ENCODE results near the gene PPP2R2B. TPM values are rescaled to one million over a fixed set of nuclear protein-coding genes. Genes with fewer than 3 reads are reported as not detected.

PPP2R2B gene
- total RNA-seq (under 0.01 and 1.5 TPM in 2 replicates), polyA plus RNA-seq (0.54 and 0.67 TPM in 2 replicates), polyA minus RNA-seq (ENCODE audit: low replicate concordance) (0.35 TPM in 1 of 2 replicates, not detected in the other)
- 0.27 and 0.65 TPM in 2 replicates for polyA plus RNA-seq (2012)

- DNase-seq (ENCODE audit: low read depth in 2 of 2) = peak; percentile 12 to 83
- no peak for TF ChIP-seq EZH2 (IDR thresholded peaks at IDR 0.05; ENCODE audit: low read length, missing control alignments)
- TF ChIP-seq CTCF (conservative IDR thresholded peaks at IDR 0.05 in 1 of 2, IDR thresholded peaks at IDR 0.05 in 1 of 2; ENCODE audit: low read depth in 1 of 2, low read length in 2 of 2) = no peak
- peak within 1 kb of the TSS; percentile 41 for H2AFZ ChIP-seq (ENCODE audit: low read length)
- peak within 1 kb of the TSS; percentile 71 for H3K4me2 ChIP-seq (ENCODE audit: extremely low read depth, insufficient read depth, low read length)
- H3K79me2 ChIP-seq (ENCODE audit: control insufficient read depth, insufficient read depth, low read length) = no peaks in the 10 kb centered on the region
- H4K20me1 ChIP-seq (ENCODE audit: control insufficient read depth, extremely low read depth, insufficient read depth, low read length) = no peaks in the 10 kb centered on the region
- H3K27me3 ChIP-seq (ENCODE audit: control insufficient read depth, insufficient read depth, low read length) = peaks cover 2% of the 10 kb centered on the region
- no peak within 1 kb of the TSS for H3K27ac ChIP-seq (ENCODE audit: insufficient read depth, low read length)
- no peaks in the 10 kb centered on the region for H3K4me1 ChIP-seq (ENCODE audit: control insufficient read depth, extremely low read depth, insufficient read depth, low read length)
- no peak within 1 kb of the TSS for H3K9ac ChIP-seq (ENCODE audit: insufficient read depth, low read length)
- H3K4me3 ChIP-seq (replicated peaks in 1 of 4; ENCODE audit: control extremely low read depth in 1 of 4, insufficient read depth in 1 of 4, low read depth in 3 of 4, low read length in 4 of 4) = peak within 1 kb of the TSS in 2 of 4 experiments; percentile 34 to 51
- no peaks in the 10 kb centered on the region for H3K9me3 ChIP-seq (ENCODE audit: control insufficient read depth, insufficient read depth, low read depth, low read length)
- H3K36me3 ChIP-seq (ENCODE audit: control insufficient read depth, insufficient read depth, low read length) = no peaks in the 10 kb centered on the region
Measured at GRCh38 chr5:146878476-146879172, at the start of gene PPP2R2B. TSS of gene PPP2R2B (minus strand) at chr5:146878757.

GRCh38 chr5:146924132-146924531 is 45.6 kb upstream of the PPP2R2B start:
- H3K9ac ChIP-seq (ENCODE audit: insufficient read depth, low read length) = no peak overlapping the region
- H3K79me2 ChIP-seq (ENCODE audit: control insufficient read depth, insufficient read depth, low read length) = no peaks in the 10 kb centered on the region
- H3K4me2 ChIP-seq (ENCODE audit: extremely low read depth, insufficient read depth, low read length) = no peak overlapping the region
- H3K4me1 ChIP-seq (ENCODE audit: control insufficient read depth, extremely low read depth, insufficient read depth, low read length) = no peaks in the 10 kb centered on the region
- no peak overlapping the region for H2AFZ ChIP-seq (ENCODE audit: low read length)
- no peak for DNase-seq (ENCODE audit: low read depth in 2 of 2)
- no peaks in the 10 kb centered on the region for H3K27me3 ChIP-seq (ENCODE audit: control insufficient read depth, insufficient read depth, low read length)
- H3K27ac ChIP-seq (ENCODE audit: insufficient read depth, low read length) = no peak overlapping the region
- no peaks in the 10 kb centered on the region for H3K9me3 ChIP-seq (ENCODE audit: control insufficient read depth, insufficient read depth, low read depth, low read length)
- TF ChIP-seq CTCF (conservative IDR thresholded peaks at IDR 0.05 in 1 of 2, IDR thresholded peaks at IDR 0.05 in 1 of 2; ENCODE audit: low read depth in 1 of 2, low read length in 2 of 2) (no peak), EZH2 (IDR thresholded peaks at IDR 0.05; ENCODE audit: low read length, missing control alignments) (no peak)
- no peaks in the 10 kb centered on the region for H3K36me3 ChIP-seq (ENCODE audit: control insufficient read depth, insufficient read depth, low read length)
- H4K20me1 ChIP-seq (ENCODE audit: control insufficient read depth, extremely low read depth, insufficient read depth, low read length) = no peaks in the 10 kb centered on the region
- no peak overlapping the region for H3K4me3 ChIP-seq (replicated peaks in 1 of 4; ENCODE audit: control extremely low read depth in 1 of 4, insufficient read depth in 1 of 4, low read depth in 3 of 4, low read length in 4 of 4)

GRCh38 chr5:146921225-146921624 is 42.7 kb upstream of the PPP2R2B start:
- H2AFZ ChIP-seq (ENCODE audit: low read length) = no peak overlapping the region
- H3K36me3 ChIP-seq (ENCODE audit: control insufficient read depth, insufficient read depth, low read length) = no peaks in the 10 kb centered on the region
- DNase-seq (ENCODE audit: low read depth in 2 of 2) = no peak
- H3K9ac ChIP-seq (ENCODE audit: insufficient read depth, low read length) = no peak overlapping the region
- no peak overlapping the region for H3K27ac ChIP-seq (ENCODE audit: insufficient read depth, low read length)
- H3K4me3 ChIP-seq (replicated peaks in 1 of 4; ENCODE audit: control extremely low read depth in 1 of 4, insufficient read depth in 1 of 4, low read depth in 3 of 4, low read length in 4 of 4) = no peak overlapping the region
- H3K4me1 ChIP-seq (ENCODE audit: control insufficient read depth, extremely low read depth, insufficient read depth, low read length) = no peaks in the 10 kb centered on the region
- H4K20me1 ChIP-seq (ENCODE audit: control insufficient read depth, extremely low read depth, insufficient read depth, low read length) = no peaks in the 10 kb centered on the region
- no peaks in the 10 kb centered on the region for H3K9me3 ChIP-seq (ENCODE audit: control insufficient read depth, insufficient read depth, low read depth, low read length)
- H3K79me2 ChIP-seq (ENCODE audit: control insufficient read depth, insufficient read depth, low read length) = no peaks in the 10 kb centered on the region
- no peak for TF ChIP-seq CTCF (conservative IDR thresholded peaks at IDR 0.05 in 1 of 2, IDR thresholded peaks at IDR 0.05 in 1 of 2; ENCODE audit: low read depth in 1 of 2, low read length in 2 of 2)
- no peak for TF ChIP-seq EZH2 (IDR thresholded peaks at IDR 0.05; ENCODE audit: low read length, missing control alignments)
- no peaks in the 10 kb centered on the region for H3K27me3 ChIP-seq (ENCODE audit: control insufficient read depth, insufficient read depth, low read length)
- H3K4me2 ChIP-seq (ENCODE audit: extremely low read depth, insufficient read depth, low read length) = no peak overlapping the region

Measured in fibroblast of lung (primary cell).